HepG2 (cell line): ENCODE measurements around the gene TAF6L. TPM values are rescaled to one million over a fixed set of nuclear protein-coding genes. Genes with fewer than 3 reads are reported as not detected.

Source experiments
- CEBPG ChIP-seq: IDR thresholded peaks from 2 replicates; pipeline ENCODE4 v1.6.1; 2016
- FOXK2 ChIP-seq: fragments of 450-650 bp; IDR thresholded peaks from 2 replicates; pipeline ENCODE4 v1.6.1; 2016
- GABPA ChIP-seq, 2 experiments: IDR thresholded peaks; 2 replicates each; pipeline ENCODE4 v1.6.1; 2011 to 2016; ENCODE audit warnings: low read depth in 2 of 2, low read length in 1 of 2, missing biosample characterization in 1 of 2, missing genetic modification characterization in 1 of 2
- HCFC1 ChIP-seq: fragments of 150-350 bp; IDR thresholded peaks from 2 replicates; pipeline ENCODE4 v1.6.1; 2014; ENCODE audit warnings: low read depth, low read length
- KLF12 ChIP-seq: sonication (generic); formaldehyde crosslinking; IDR thresholded peaks from 2 replicates; pipeline ENCODE4 v1.4.0; 2020; ENCODE audit warnings: missing genetic modification reagents, borderline replicate concordance
- MED13 ChIP-seq: sonication (generic); formaldehyde crosslinking; IDR thresholded peaks from 2 replicates; pipeline ENCODE4 v1.5.0; 2020; ENCODE audit warnings: missing genetic modification reagents
- NFE2L1 ChIP-seq: sonication (generic); formaldehyde crosslinking; IDR thresholded peaks from 2 replicates; pipeline ENCODE4 v1.4.0; 2020; ENCODE audit warnings: missing genetic modification reagents, mild to moderate bottlenecking, borderline replicate concordance
- PCBP1 ChIP-seq: fragments of 200-400 bp; formaldehyde crosslinking; IDR thresholded peaks from 2 replicates; pipeline ENCODE4 v1.6.1; 2017; ENCODE audit warnings: mild to moderate bottlenecking, low read depth, low read length, borderline replicate concordance
- PHF20 ChIP-seq: sonication (generic); formaldehyde crosslinking; IDR thresholded peaks from 2 replicates; pipeline ENCODE4 v1.5.0; 2020; ENCODE audit warnings: mild to moderate bottlenecking, missing genetic modification reagents
- PLRG1 ChIP-seq: fragments of 450-650 bp; conservative IDR thresholded peaks from 2 replicates; pipeline ENCODE4 v1.6.1; 2016
- RELA ChIP-seq: sonication (generic); formaldehyde crosslinking; IDR thresholded peaks from 2 replicates; pipeline ENCODE4 v1.4.0; 2020; ENCODE audit warnings: missing genetic modification reagents
- SNAPC2 ChIP-seq: sonication (generic); formaldehyde crosslinking; IDR thresholded peaks from 2 replicates; pipeline ENCODE4 v1.8.1; 2022; ENCODE audit warnings: mild to moderate bottlenecking, missing genetic modification reagents
- SRSF4 ChIP-seq: fragments of 200-400 bp; formaldehyde crosslinking; IDR thresholded peaks from one replicate; pipeline ENCODE4 v1.6.1; 2018; ENCODE audit warnings: mild to moderate bottlenecking, low read depth, low read length, moderate library complexity; ENCODE audit not compliant: poor library complexity, severe bottlenecking
- TBX3 ChIP-seq: fragments of 450-650 bp; IDR thresholded peaks from 2 replicates; pipeline ENCODE4 v1.6.1; 2017; ENCODE audit warnings: antibody characterized with exemption, mild to moderate bottlenecking, inconsistent platforms, borderline replicate concordance
- TCF7L2 ChIP-seq: IDR thresholded peaks from 2 replicates; pipeline ENCODE4 v1.6.1; 2011; ENCODE audit warnings: mild to moderate bottlenecking, low read depth, low read length, moderate library complexity
- ZBTB49 ChIP-seq: sonication (generic); formaldehyde crosslinking; IDR thresholded peaks from 2 replicates; pipeline ENCODE4 v1.4.0; 2020; ENCODE audit warnings: missing genetic modification reagents, borderline replicate concordance
- ZC3H13 ChIP-seq: sonication (generic); formaldehyde crosslinking; IDR thresholded peaks from 2 replicates; pipeline ENCODE4 v1.8.1; 2023; ENCODE audit warnings: mild to moderate bottlenecking, missing genetic modification reagents, moderate library complexity
- ZFP1 ChIP-seq: IDR thresholded peaks from 2 replicates; pipeline ENCODE4 v1.6.1; 2016
- ZFP82 ChIP-seq: sonication (generic); formaldehyde crosslinking; IDR thresholded peaks from 2 replicates; pipeline ENCODE4 v1.5.1; 2020; ENCODE audit warnings: mild to moderate bottlenecking, missing genetic modification reagents, borderline replicate concordance
- ZNF138 ChIP-seq: sonication (generic); formaldehyde crosslinking; IDR thresholded peaks from 2 replicates; pipeline ENCODE4 v1.5.0; 2020; ENCODE audit warnings: mild to moderate bottlenecking, low read depth, missing genetic modification reagents
- ZNF331 ChIP-seq: sonication (generic); formaldehyde crosslinking; IDR thresholded peaks from 2 replicates; pipeline ENCODE4 v1.4.0; 2020; ENCODE audit warnings: missing genetic modification reagents
- ZNF577 ChIP-seq: sonication (generic); formaldehyde crosslinking; IDR thresholded peaks from 2 replicates; pipeline ENCODE4 v1.4.0; 2020; ENCODE audit warnings: mild to moderate bottlenecking, low read depth, missing genetic modification reagents, borderline replicate concordance
- ZNF597 ChIP-seq: sonication (generic); formaldehyde crosslinking; IDR thresholded peaks from 2 replicates; pipeline ENCODE4 v1.5.0; 2020; ENCODE audit warnings: missing genetic modification reagents
- ZNF598 ChIP-seq: sonication (generic); formaldehyde crosslinking; IDR thresholded peaks from 2 replicates; pipeline ENCODE4 v1.5.1; 2020; ENCODE audit warnings: mild to moderate bottlenecking, missing genetic modification reagents, borderline replicate concordance
- ZNF737 ChIP-seq: sonication (generic); formaldehyde crosslinking; IDR thresholded peaks from 2 replicates; pipeline ENCODE4 v1.5.0; 2020; ENCODE audit warnings: missing genetic modification reagents, mild to moderate bottlenecking, borderline replicate concordance
- ZNF841 ChIP-seq: sonication (generic); formaldehyde crosslinking; IDR thresholded peaks from 2 replicates; pipeline ENCODE4 v1.8.1; 2023; ENCODE audit warnings: missing genetic modification reagents, borderline replicate concordance
- ZNF883 ChIP-seq: sonication (generic); formaldehyde crosslinking; IDR thresholded peaks from 2 replicates; pipeline ENCODE4 v1.5.1; 2020; ENCODE audit warnings: mild to moderate bottlenecking, missing genetic modification reagents; ENCODE audit errors: not compliant biosample characterization
- polyA plus RNA-seq, 8 experiments: library from polyadenylated mRNA; depleted of rRNA in 3 of 8; stranded (reverse) in 7 of 8; unstranded in 1 of 8; fragments of >200 nt; fragmentation: Illumina TruSeq in 4 of 8; extraction: Trizol in 4 of 8; gene quantifications; 2 replicates each; pipeline versions ENCODE4 v1.2.1 to v1.2.3, GENCODE V29; 2011 to 2016; ENCODE audit warnings: low read depth in 4 of 8, missing spikeins in 1 of 8, mixed read lengths in 1 of 8; ENCODE audit not compliant: insufficient read depth in 1 of 8
- total RNA-seq, 5 experiments: library from RNA; depleted of rRNA; stranded (reverse); fragments of >200 nt; fragmentation: Illumina TruSeq; extraction: Trizol; gene quantifications; 2 replicates each; pipeline ENCODE4 v1.2.3, GENCODE V29; 2016; ENCODE audit warnings: low read depth in 1 of 5
- TF ChIP-seq, protein P1 (sequence below): sonication (generic); formaldehyde crosslinking; IDR thresholded peaks from 2 replicates; pipeline ENCODE4 v1.8.1; 2022; ENCODE audit warnings: mild to moderate bottlenecking, missing genetic modification reagents

TAF6L gene
- total and polyA plus RNA-seq, 2 of the 13 experiments (the other 11 are each of a cell fraction or from before 2014, with no cell fraction given) = 12.6 to 19.4 TPM

GRCh38 chr11:62727165-62727871 lies 43.9 kb upstream of the TAF6L start, which contains the start of gene HNRNPUL2 (continued):
- TF ChIP-seq ZFP1 (CRISPR knock-in tag) (no peak), MED13 (CRISPR knock-in tag) (peak; percentile 88), RELA (CRISPR knock-in tag) (peak; percentile 69; the same call in 1 of the 2 replicates), PHF20 (CRISPR knock-in tag) (peak; percentile 81), ZFP82 (CRISPR knock-in tag) (no peak), ZC3H13 (CRISPR knock-in tag) (peak; percentile 51; the same call in 1 of the 2 replicates), SRSF4 (no peak), SNAPC2 (CRISPR knock-in tag) (peak; percentile 68; the same call in 1 of the 2 replicates), CEBPG (CRISPR knock-in tag) (no peak; the same call in 1 of the 2 replicates), TBX3 (no peak), HCFC1 (peak; percentile 38), NFE2L1 (CRISPR knock-in tag) (no peak), PLRG1 (no peak), ZNF737 (CRISPR knock-in tag) (0 out of 2 replicates have a peak, but pooled peaks have one; percentile 68), ZNF598 (CRISPR knock-in tag) (no peak), GABPA (IDR thresholded peaks at IDR 0.05; ENCODE audit: low read depth, low read length) (peak; percentile 56), GABPA (CRISPR knock-in tag; IDR thresholded peaks at IDR 0.05; ENCODE audit: low read depth) (peak; percentile 81), ZNF577 (CRISPR knock-in tag) (no peak), ZNF883 (peak; percentile 57), ZNF597 (no peak), FOXK2 (no peak), ZNF331 (CRISPR knock-in tag) (peak; percentile 60; the same call in 1 of the 2 replicates), TCF7L2 (no peak), KLF12 (CRISPR knock-in tag) (peak; percentile 91; the same call in 1 of the 2 replicates), ZNF138 (CRISPR knock-in tag) (peak; percentile 71; the same call in 1 of the 2 replicates), ZBTB49 (CRISPR knock-in tag) (no peak), PCBP1 (0 out of 2 replicates have a peak, but pooled peaks have one; percentile 68), ZNF841 (CRISPR knock-in tag) (no peak)
- TF ChIP-seq, protein P1, sequence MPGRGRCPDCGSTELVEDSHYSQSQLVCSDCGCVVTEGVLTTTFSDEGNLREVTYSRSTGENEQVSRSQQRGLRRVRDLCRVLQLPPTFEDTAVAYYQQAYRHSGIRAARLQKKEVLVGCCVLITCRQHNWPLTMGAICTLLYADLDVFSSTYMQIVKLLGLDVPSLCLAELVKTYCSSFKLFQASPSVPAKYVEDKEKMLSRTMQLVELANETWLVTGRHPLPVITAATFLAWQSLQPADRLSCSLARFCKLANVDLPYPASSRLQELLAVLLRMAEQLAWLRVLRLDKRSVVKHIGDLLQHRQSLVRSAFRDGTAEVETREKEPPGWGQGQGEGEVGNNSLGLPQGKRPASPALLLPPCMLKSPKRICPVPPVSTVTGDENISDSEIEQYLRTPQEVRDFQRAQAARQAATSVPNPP (CRISPR knock-in tag) = peak; percentile 97
